HEK293T (cell line): ENCODE data around the gene GCN1.

ENCODE experiments used
- ARNT ChIP-seq: fragments of 450-650 bp; IDR thresholded peaks from 2 replicates; pipeline ENCODE4 v1.6.1; 2017; ENCODE audit warnings: mild to moderate bottlenecking
- ELF4 ChIP-seq: fragments of 450-650 bp; IDR thresholded peaks from 2 replicates; pipeline ENCODE4 v1.6.1; 2017; ENCODE audit warnings: antibody characterized with exemption
- FOXA1 ChIP-seq: fragments of 450-650 bp; IDR thresholded peaks from 2 replicates; pipeline ENCODE4 v1.6.1; 2016; ENCODE audit warnings: mild to moderate bottlenecking
- FOXK2 ChIP-seq: fragments of 450-650 bp; IDR thresholded peaks from 2 replicates; pipeline ENCODE4 v1.6.1; 2016; ENCODE audit warnings: mild to moderate bottlenecking
- FOXM1 ChIP-seq: fragments of 450-650 bp; IDR thresholded peaks from 2 replicates; pipeline ENCODE4 v1.6.1; 2017; ENCODE audit warnings: mild to moderate bottlenecking, borderline replicate concordance
- SP1 ChIP-seq: fragments of 450-650 bp; IDR thresholded peaks from 2 replicates; pipeline ENCODE4 v1.6.1; 2017
- SUZ12 ChIP-seq: fragments of 450-650 bp; IDR thresholded peaks from 2 replicates; pipeline ENCODE4 v1.6.1; 2016; ENCODE audit warnings: mild to moderate bottlenecking

DNA sequence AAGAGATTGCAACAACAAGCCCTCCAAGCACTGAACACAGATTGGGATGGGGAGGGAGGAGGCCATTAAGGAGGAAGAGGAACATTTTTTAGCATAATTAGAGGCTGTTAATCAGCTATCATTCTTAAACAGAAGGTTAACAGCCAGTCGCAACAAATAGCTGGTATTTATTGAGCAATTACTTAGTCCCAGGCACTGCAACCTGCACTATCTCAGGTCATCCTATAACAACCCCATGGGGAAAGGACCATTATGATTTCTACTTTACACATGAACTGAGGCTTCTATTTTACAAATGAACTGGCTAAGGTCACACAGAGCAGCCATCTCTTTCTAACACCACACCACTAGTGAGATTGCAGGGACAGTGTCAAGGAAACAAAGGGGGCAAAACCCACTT is 88.4 kb downstream of the GCN1 start:
- TF ChIP-seq SUZ12 (no peak), ARNT (no peak), FOXA1 (no peak), FOXK2 (no peak), SP1 (no peak), ELF4 (no peak), FOXM1 (no peak)
